Thoracic aorta (tissue), 2 donors: ENCODE measurements around the gene EIF4EBP3. TPM values are rescaled to one million over a fixed set of nuclear protein-coding genes. Genes with fewer than 3 reads are reported as not detected.

Experiments
- ATAC-seq: fragments of 150-250 bp; one replicate; pipeline ENCODE4 v1.8.0; 2017; ENCODE audit warnings: low read depth; ENCODE audit not compliant: insufficient number of reproducible peaks, low FRiP score
- DNase-seq: peaks from one replicate; pipeline ENCODE4 v3.0.0-alpha.2; 2020; ENCODE audit warnings: low spot score
- H3K27ac ChIP-seq, 2 donors: fragments of 200-600 bp; sonication (generic); 1 replicate in 1 of 2; 2 replicates in 1 of 2; pipeline ENCODE4 v1.5.1; 2016; ENCODE audit warnings: mild to moderate bottlenecking in 2 of 2, moderate library complexity in 2 of 2
- H3K27me3 ChIP-seq: fragments of 200-600 bp; sonication (generic); replicated peaks from 2 replicates; pipeline ENCODE4 v1.6.0; 2016; ENCODE audit warnings: mild to moderate bottlenecking; ENCODE audit not compliant: insufficient read depth
- H3K36me3 ChIP-seq: fragments of 200-600 bp; sonication (generic); one replicate; pipeline ENCODE4 v1.5.1; 2016
- H3K4me1 ChIP-seq, 2 donors: fragments of 200-600 bp; sonication (generic); 1 replicate in 1 of 2; 2 replicates in 1 of 2; pipeline versions ENCODE4 v1.5.1 to v1.6.0; 2016; ENCODE audit warnings: low read depth in 2 of 2, mild to moderate bottlenecking in 1 of 2; ENCODE audit not compliant: control insufficient read depth in 1 of 2
- H3K4me3 ChIP-seq: fragments of 200-600 bp; sonication (generic); 2 replicates; pipeline ENCODE4 v1.5.1; 2016; ENCODE audit warnings: mild to moderate bottlenecking
- H3K9me3 ChIP-seq: fragments of 200-600 bp; sonication (generic); 2 replicates; pipeline ENCODE4 v1.5.1; 2016
- total RNA-seq, 2 donors: library from RNA; depleted of rRNA; stranded (reverse); fragments of >200 nt; gene quantifications; one replicate each; pipeline versions ENCODE4 v1.1.0 to v1.2.3, GENCODE V29; 2016
- TF ChIP-seq, protein P1 (sequence below): fragments of 200-600 bp; sonication (generic); IDR thresholded peaks from one replicate; pipeline ENCODE4 v1.5.1; 2019; ENCODE audit warnings: antibody characterized with exemption

The EIF4EBP3 gene
- total RNA-seq, 2 donors from 2014 or later, result 6.0 TPM; not detected in 1

DNA sequence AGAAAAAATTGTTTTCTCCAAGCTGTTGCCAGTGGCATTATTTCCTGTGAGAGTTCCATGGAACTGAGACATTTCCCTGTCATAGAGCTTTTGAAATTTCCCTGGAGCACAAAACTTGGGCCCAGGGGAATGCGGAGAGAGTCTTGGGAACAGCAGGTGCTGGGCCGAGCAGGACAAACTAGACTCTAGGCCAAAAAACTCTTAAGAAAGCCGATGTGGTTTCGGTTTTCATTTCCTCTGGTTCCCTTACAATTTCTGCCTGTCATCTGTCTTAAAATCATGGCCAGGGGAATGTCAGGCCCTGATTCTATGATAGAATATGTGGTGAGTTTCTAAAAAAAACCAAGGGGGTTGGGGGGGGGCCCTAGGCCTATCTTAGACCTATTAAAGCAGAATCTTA lies 21.7 kb downstream of the EIF4EBP3 start:
- peak overlapping the region; percentile 44 to 65 for H3K27ac ChIP-seq
- H3K27me3 ChIP-seq, result no peaks in the 10 kb centered on the region
- TF ChIP-seq, protein P1, sequence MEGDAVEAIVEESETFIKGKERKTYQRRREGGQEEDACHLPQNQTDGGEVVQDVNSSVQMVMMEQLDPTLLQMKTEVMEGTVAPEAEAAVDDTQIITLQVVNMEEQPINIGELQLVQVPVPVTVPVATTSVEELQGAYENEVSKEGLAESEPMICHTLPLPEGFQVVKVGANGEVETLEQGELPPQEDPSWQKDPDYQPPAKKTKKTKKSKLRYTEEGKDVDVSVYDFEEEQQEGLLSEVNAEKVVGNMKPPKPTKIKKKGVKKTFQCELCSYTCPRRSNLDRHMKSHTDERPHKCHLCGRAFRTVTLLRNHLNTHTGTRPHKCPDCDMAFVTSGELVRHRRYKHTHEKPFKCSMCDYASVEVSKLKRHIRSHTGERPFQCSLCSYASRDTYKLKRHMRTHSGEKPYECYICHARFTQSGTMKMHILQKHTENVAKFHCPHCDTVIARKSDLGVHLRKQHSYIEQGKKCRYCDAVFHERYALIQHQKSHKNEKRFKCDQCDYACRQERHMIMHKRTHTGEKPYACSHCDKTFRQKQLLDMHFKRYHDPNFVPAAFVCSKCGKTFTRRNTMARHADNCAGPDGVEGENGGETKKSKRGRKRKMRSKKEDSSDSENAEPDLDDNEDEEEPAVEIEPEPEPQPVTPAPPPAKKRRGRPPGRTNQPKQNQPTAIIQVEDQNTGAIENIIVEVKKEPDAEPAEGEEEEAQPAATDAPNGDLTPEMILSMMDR, result no peak
- H3K4me1 ChIP-seq, result peaks cover 13 to 54% of the 10 kb centered on the region in 2 donors
- H3K4me3 ChIP-seq, result peak overlapping the region; percentile 4
- H3K36me3 ChIP-seq, result peaks cover 13% of the 10 kb centered on the region
- DNase-seq (no peak), ATAC-seq (no peak)
- H3K9me3 ChIP-seq, result no peaks in the 10 kb centered on the region

DNA sequence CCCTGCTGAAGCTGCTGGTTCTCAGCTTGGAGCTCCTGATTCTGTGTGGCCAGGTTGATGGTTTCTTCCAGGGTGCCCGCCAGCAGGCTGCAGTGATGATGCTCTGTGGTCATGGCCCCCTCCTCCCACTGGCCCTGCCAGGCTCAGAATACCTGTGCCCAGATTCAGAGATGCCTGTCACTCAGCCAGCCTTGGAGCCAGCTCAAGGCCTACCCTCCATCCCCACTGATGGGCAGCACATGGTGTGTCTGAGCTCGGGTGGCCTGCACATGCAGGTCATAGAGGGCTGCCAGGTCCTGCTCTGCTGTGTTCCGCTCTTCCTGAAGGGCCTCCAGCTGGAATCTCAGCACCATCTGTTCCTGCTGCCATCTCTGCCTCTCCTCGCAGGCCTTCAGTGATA lies 22.6 kb downstream of the EIF4EBP3 start:
- H3K4me1 ChIP-seq, result peaks cover 13 to 53% of the 10 kb centered on the region in 2 donors
- TF ChIP-seq, protein P1, result no peak
- H3K4me3 ChIP-seq, result no peak overlapping the region

DNA sequence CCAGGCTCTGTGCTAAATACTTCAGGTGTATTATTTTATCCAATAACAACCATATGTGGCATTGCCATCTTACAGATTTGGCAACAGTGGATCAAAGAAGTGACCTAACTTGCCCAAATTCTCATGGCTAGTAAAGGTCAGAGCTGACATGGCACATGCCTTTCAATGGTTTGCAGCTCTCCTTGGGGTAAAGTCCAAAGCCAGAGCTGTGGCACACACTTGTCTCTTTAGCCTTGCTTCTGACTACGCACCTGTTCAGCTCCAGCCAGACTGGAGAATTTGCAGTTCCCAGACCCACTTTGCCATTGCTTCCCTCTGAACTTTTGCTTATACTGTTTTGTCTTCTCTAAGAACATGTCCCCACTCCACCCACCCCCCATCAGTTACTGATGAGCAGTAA lies 23.0 kb downstream of the EIF4EBP3 start:
- H3K4me3 ChIP-seq, result no peak overlapping the region
- no peaks in the 10 kb centered on the region for H3K9me3 ChIP-seq
- H3K4me1 ChIP-seq, result peaks cover 8 to 49% of the 10 kb centered on the region in 2 donors
- no peak for DNase-seq
- H3K27me3 ChIP-seq, result no peaks in the 10 kb centered on the region
- no peak for ATAC-seq
- TF ChIP-seq, protein P1, result no peak
- peak overlapping the region in 1 of 2 donors; percentile 65 for H3K27ac ChIP-seq
- H3K36me3 ChIP-seq, result peaks cover 13% of the 10 kb centered on the region

More for the DNA sequence above, 22.6 kb downstream of the EIF4EBP3 start:
- DNase-seq (no peak), ATAC-seq (no peak)
- H3K27me3 ChIP-seq, result no peaks in the 10 kb centered on the region
- peaks cover 13% of the 10 kb centered on the region for H3K36me3 ChIP-seq
- H3K9me3 ChIP-seq, result no peaks in the 10 kb centered on the region
- H3K27ac ChIP-seq, result peak overlapping the region; percentile 44 to 65

DNA sequence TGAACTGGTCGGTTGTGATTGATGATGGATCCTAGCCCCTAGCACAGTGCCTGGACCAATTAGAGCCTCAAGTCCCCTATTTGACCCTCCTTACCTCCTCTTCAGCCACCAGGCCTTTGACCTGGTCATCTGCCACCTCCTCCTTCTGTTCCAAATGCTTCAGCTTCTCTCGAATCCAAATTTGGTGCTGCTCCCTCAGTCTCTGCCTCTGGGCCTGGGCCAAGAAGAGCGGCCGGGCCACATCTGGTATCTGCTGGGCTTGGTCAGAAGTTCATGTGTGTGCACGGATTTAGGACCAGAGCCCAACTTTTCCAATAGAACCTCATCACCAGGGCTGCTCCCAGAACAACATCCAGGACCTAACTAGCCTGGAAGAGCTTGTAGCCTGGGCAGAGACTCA lies 23.6 kb downstream of the EIF4EBP3 start:
- Histone ChIP-seq H3K9me3 (no peaks in the 10 kb centered on the region), H3K4me1 (peaks cover 3 to 42% of the 10 kb centered on the region in 2 donors), H3K27me3 (no peaks in the 10 kb centered on the region), H3K4me3 (no peak overlapping the region), H3K36me3 (peaks cover 13% of the 10 kb centered on the region), H3K27ac (no peak overlapping the region)
- DNase-seq (no peak), ATAC-seq (no peak)
- TF ChIP-seq, protein P1, result no peak

DNA sequence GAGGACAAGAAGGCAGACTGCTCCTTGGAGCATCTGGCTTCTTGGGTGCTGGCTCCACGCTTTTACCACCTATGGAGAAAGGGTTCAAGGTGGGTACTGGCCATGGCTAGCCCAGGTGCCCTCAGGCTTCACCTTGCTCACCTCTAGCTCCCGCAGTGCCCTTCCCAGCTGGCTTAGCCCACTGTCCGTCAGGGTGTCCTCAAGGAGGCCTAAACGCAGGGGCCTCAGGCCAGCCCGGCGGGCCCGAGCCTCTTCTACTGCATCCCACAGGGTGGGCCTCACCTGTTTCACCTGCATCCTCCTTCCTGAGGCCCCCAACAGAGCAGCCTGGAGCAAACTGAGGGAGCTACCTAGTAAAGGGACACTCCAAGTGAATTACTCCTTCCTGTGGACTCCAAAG lies 26.2 kb downstream of the EIF4EBP3 start:
- H3K27ac ChIP-seq, result no peak overlapping the region
- TF ChIP-seq, protein P1, result no peak
- no peak for ATAC-seq

More for the DNA sequence above, 26.2 kb downstream of the EIF4EBP3 start:
- no peaks in the 10 kb centered on the region for H3K9me3 ChIP-seq
- no peak for DNase-seq
- H3K4me1 ChIP-seq, result peaks cover 5 to 17% of the 10 kb centered on the region in 2 donors
- H3K36me3 ChIP-seq, result peaks cover 3% of the 10 kb centered on the region
- no peaks in the 10 kb centered on the region for H3K27me3 ChIP-seq
- no peak overlapping the region for H3K4me3 ChIP-seq
